Left lung (tissue), 10 donors: ENCODE data around the gene PLXNB3. TPM values are rescaled to one million over a fixed set of nuclear protein-coding genes. Genes with fewer than 3 reads are reported as not detected.

ENCODE experiments used
- ATAC-seq: fragments of 200-7000 bp; cut with Tn5 transposase; one replicate; pipeline ENCODE4 v1.9.1; 2020; ENCODE audit warnings: moderate library complexity
- DNase-seq, 4 donors: peaks; one replicate each; pipeline ENCODE4 v3.0.0-alpha.2; 2013 to 2020
- H3K27ac ChIP-seq, 2 donors: fragments of 200-600 bp; sonication (generic) in 1 of 2; one replicate each; pipeline versions ENCODE4 v1.5.0 to v1.8.0; 2020 to 2021
- H3K27me3 ChIP-seq, 2 donors: fragments of 200-600 bp; sonication (generic) in 1 of 2; one replicate each; pipeline versions ENCODE4 v1.5.0 to v1.8.0; 2020 to 2021
- H3K36me3 ChIP-seq, 2 donors: fragments of 200-600 bp; sonication (generic) in 1 of 2; one replicate each; pipeline versions ENCODE4 v1.5.0 to v1.8.0; 2020 to 2021
- H3K4me1 ChIP-seq, 2 donors: fragments of 200-600 bp; one replicate each; pipeline ENCODE4 v1.8.0; 2021
- H3K4me3 ChIP-seq, 2 donors: fragments of 200-600 bp; sonication (generic) in 1 of 2; one replicate each; pipeline versions ENCODE4 v1.5.0 to v1.8.0; 2020 to 2021; ENCODE audit warnings: mild to moderate bottlenecking in 1 of 2
- H3K9me3 ChIP-seq, 2 donors: fragments of 200-600 bp; sonication (generic) in 1 of 2; one replicate each; pipeline versions ENCODE4 v1.5.0 to v1.8.0; 2020 to 2021
- intact Hi-C, 2 donors: fragments of 100-400 bp; cut with DNase I; formaldehyde crosslinking; loops; one replicate each; pipeline versions ENCODE4 v1.11.2 to v1.14.2; 2022
- polyA plus RNA-seq, 6 donors: library from polyadenylated mRNA; unstranded; fragments of 120-200 nt; gene quantifications; one replicate each; pipeline ENCODE4 v1.2.1, GENCODE V29; 2013; ENCODE audit not compliant: insufficient read length in 6 of 6
- total RNA-seq, 2 donors: library from RNA; stranded (reverse); fragmentation: NEBNext Ultra II Directional; extraction: Animal tissue kit (Norgen Biotek cat#: 25700); gene quantifications; one replicate each; pipeline ENCODE4 v1.2.1, GENCODE V29; 2021
- TF ChIP-seq, protein P1 (sequence below), 2 donors: fragments of 200-600 bp; sonication (generic) in 1 of 2; IDR thresholded peaks; one replicate each; pipeline versions ENCODE4 v1.5.0 to v1.8.0; 2021; ENCODE audit warnings: antibody characterized with exemption in 2 of 2
- donor health status: DM: no; HTN: yes; CAD: no.
- donor health status: DM: no; HTN: no; CAD: no.

PLXNB3 gene
- total and polyA plus RNA-seq, 8 donors = 2.7 to 5.2 (median 3.6) TPM

DNA sequence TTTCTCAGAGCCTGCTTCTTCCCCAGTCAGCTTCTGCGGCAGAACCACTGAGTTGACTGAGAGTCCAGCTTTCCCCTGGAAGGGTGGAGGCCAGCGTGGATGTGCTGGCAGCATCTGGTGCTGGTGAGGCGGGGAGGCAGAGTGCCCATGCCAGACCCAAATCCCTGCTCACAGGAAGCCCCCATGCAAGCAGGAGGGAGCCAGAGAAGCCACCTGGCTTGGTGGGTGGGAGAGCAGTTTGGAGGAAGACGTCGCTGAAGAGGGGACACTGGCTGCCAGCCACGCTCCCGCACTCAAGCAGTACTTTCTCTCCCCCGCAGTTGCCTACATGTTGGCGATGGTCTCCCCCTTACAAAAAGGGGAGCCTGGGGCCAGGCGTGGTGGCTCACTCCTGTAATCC lies 60.3 kb downstream of the PLXNB3 start:
- Histone ChIP-seq H3K4me3 (no peak overlapping the region), H3K4me1 (peaks cover 0 to under 1% of the 10 kb centered on the region in 2 donors), H3K9me3 (no peaks in the 10 kb centered on the region), H3K36me3 (no peaks in the 10 kb centered on the region), H3K27ac (no peak overlapping the region), H3K27me3 (peaks cover 24 to 61% of the 10 kb centered on the region in 2 donors)
- intact Hi-C loops = no loop called here
- TF ChIP-seq, protein P1, sequence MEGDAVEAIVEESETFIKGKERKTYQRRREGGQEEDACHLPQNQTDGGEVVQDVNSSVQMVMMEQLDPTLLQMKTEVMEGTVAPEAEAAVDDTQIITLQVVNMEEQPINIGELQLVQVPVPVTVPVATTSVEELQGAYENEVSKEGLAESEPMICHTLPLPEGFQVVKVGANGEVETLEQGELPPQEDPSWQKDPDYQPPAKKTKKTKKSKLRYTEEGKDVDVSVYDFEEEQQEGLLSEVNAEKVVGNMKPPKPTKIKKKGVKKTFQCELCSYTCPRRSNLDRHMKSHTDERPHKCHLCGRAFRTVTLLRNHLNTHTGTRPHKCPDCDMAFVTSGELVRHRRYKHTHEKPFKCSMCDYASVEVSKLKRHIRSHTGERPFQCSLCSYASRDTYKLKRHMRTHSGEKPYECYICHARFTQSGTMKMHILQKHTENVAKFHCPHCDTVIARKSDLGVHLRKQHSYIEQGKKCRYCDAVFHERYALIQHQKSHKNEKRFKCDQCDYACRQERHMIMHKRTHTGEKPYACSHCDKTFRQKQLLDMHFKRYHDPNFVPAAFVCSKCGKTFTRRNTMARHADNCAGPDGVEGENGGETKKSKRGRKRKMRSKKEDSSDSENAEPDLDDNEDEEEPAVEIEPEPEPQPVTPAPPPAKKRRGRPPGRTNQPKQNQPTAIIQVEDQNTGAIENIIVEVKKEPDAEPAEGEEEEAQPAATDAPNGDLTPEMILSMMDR (IDR thresholded peaks at IDR 0.05) = no peak
- DNase-seq (no peak), ATAC-seq (no peak)

DNA sequence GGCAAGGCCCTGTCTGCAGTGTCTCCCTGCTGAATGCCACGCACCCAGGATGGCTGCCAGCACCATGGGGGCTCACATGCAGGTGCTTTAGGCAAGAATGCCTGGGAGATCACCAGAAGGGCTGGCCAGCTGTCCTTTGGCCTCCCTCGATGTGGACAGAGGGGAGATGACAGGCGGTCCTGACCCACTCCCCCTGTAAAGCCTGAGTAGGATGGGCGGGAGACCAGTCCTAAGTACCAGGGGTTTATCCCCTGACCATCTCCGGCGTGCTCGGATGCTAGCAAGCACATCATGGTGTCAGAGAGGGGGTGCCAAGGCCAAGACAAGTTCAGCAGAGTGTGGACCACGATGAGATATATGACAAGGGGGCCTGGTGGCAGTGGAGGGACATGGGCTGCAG lies 61.0 kb downstream of the PLXNB3 start:
- Histone ChIP-seq H3K9me3 (no peaks in the 10 kb centered on the region), H3K27me3 (peaks cover 24 to 61% of the 10 kb centered on the region in 2 donors), H3K36me3 (no peaks in the 10 kb centered on the region), H3K4me3 (no peak overlapping the region), H3K4me1 (peaks cover 7% of the 10 kb centered on the region in 2 donors), H3K27ac (no peak overlapping the region)
- no peak for DNase-seq
- intact Hi-C loops = no loop called here
- TF ChIP-seq, protein P1 (IDR thresholded peaks at IDR 0.05) = no peak
- ATAC-seq = no peak

Other genes starting within 250 kb of the PLXNB3 start
- not detected for gene ATP2B3, start 246.6 kb upstream of the PLXNB3 start, total RNA-seq
- gene ATP2B3, start 246.6 kb upstream of the PLXNB3 start, polyA plus RNA-seq = under 1 TPM; 0.10 to 0.33 (median 0.19) TPM
- gene CCNQ, start 165.1 kb upstream of the PLXNB3 start, total RNA-seq = 10 to 100 TPM; 17.1 to 18.7 TPM
- 10 to 100 TPM; 10.8 to 15.5 (median 12.5) TPM for gene CCNQ, start 165.1 kb upstream of the PLXNB3 start, polyA plus RNA-seq
- gene DUSP9, start 117.0 kb upstream of the PLXNB3 start, total RNA-seq = under 1 TPM in 1 of 2 donors, not detected in 1; 0.16 TPM
- gene DUSP9, start 117.0 kb upstream of the PLXNB3 start, polyA plus RNA-seq = under 1 TPM; 0.10 to 0.56 (median 0.30) TPM
- 1 to 10 TPM in 1 of 2 donors, not detected in 1; 1.1 TPM for gene PNCK, start 90.4 kb upstream of the PLXNB3 start, total RNA-seq
- 1 to 10 TPM in 1 of 6 donors, under 1 TPM in 5; 0.34 to 1.4 (median 0.56) TPM for gene PNCK, start 90.4 kb upstream of the PLXNB3 start, polyA plus RNA-seq
- 10 to 100 TPM; 10.5 to 11.2 TPM for gene SLC6A8, start 76.3 kb upstream of the PLXNB3 start, total RNA-seq
- gene SLC6A8, start 76.3 kb upstream of the PLXNB3 start, polyA plus RNA-seq = 10 to 100 TPM in 2 of 6 donors, 1 to 10 TPM in 4; 6.8 to 12.1 (median 9.5) TPM
- 100 to 1,000 TPM; 218 to 243 TPM for gene BCAP31, start 39.9 kb upstream of the PLXNB3 start, total RNA-seq
- gene BCAP31, start 39.9 kb upstream of the PLXNB3 start, polyA plus RNA-seq = 100 to 1,000 TPM; 126 to 145 (median 137) TPM
- gene ABCD1, start 39.4 kb upstream of the PLXNB3 start, total RNA-seq = 10 to 100 TPM; 14.2 to 18.5 TPM
- 10 to 100 TPM in 2 of 6 donors, 1 to 10 TPM in 4; 6.5 to 10.6 (median 9.8) TPM for gene ABCD1, start 39.4 kb upstream of the PLXNB3 start, polyA plus RNA-seq
- under 1 TPM; 0.55 to 0.60 TPM for gene SRPK3, start 16.8 kb downstream of the PLXNB3 start, total RNA-seq
- gene SRPK3, start 16.8 kb downstream of the PLXNB3 start, polyA plus RNA-seq = 1 to 10 TPM in 4 of 6 donors, under 1 TPM in 2; 0.70 to 1.7 (median 1.3) TPM
- gene IDH3G, start 30.1 kb downstream of the PLXNB3 start, total RNA-seq = 10 to 100 TPM; 42.4 to 52.9 TPM
- gene IDH3G, start 30.1 kb downstream of the PLXNB3 start, polyA plus RNA-seq = 10 to 100 TPM; 54.2 to 72.3 (median 55.6) TPM
- 100 to 1,000 TPM; 295 to 327 TPM for gene SSR4, start 30.4 kb downstream of the PLXNB3 start, total RNA-seq
- 100 to 1,000 TPM; 153 to 187 (median 173) TPM for gene SSR4, start 30.4 kb downstream of the PLXNB3 start, polyA plus RNA-seq
- gene PDZD4, start 66.3 kb downstream of the PLXNB3 start, total RNA-seq = 1 to 10 TPM; 2.3 to 3.5 TPM
- 10 to 100 TPM in 5 of 6 donors, 1 to 10 TPM in 1; 8.3 to 13.7 (median 10.9) TPM for gene PDZD4, start 66.3 kb downstream of the PLXNB3 start, polyA plus RNA-seq
- under 1 TPM; 0.55 to 0.86 TPM for gene L1CAM, start 121.9 kb downstream of the PLXNB3 start, total RNA-seq
- gene L1CAM, start 121.9 kb downstream of the PLXNB3 start, polyA plus RNA-seq = under 1 TPM; 0.27 to 0.65 (median 0.49) TPM
- gene AVPR2, start 140.4 kb downstream of the PLXNB3 start, total RNA-seq = 1 to 10 TPM in 1 of 2 donors, under 1 TPM in 1; 0.87 to 1.3 TPM
- gene AVPR2, start 140.4 kb downstream of the PLXNB3 start, polyA plus RNA-seq = under 1 TPM; 0.52 to 0.86 (median 0.82) TPM
- gene ARHGAP4, start 162.0 kb downstream of the PLXNB3 start, total RNA-seq = 10 to 100 TPM; 35.6 to 96.2 TPM
- 10 to 100 TPM; 21.9 to 29.4 (median 24.1) TPM for gene ARHGAP4, start 162.0 kb downstream of the PLXNB3 start, polyA plus RNA-seq
- 100 to 1,000 TPM in 1 of 2 donors, 10 to 100 TPM in 1; 87.5 to 105 TPM for gene NAA10, start 170.8 kb downstream of the PLXNB3 start, total RNA-seq
- gene NAA10, start 170.8 kb downstream of the PLXNB3 start, polyA plus RNA-seq = 10 to 100 TPM; 49.0 to 80.7 (median 54.0) TPM
- gene RENBP, start 180.4 kb downstream of the PLXNB3 start, total RNA-seq = 10 to 100 TPM; 44.7 to 62.1 TPM
- gene RENBP, start 180.4 kb downstream of the PLXNB3 start, polyA plus RNA-seq = 1 to 10 TPM; 5.2 to 7.5 (median 6.2) TPM
- gene HCFC1, start 207.6 kb downstream of the PLXNB3 start, total RNA-seq = 10 to 100 TPM; 46.6 to 58.1 TPM
- 10 to 100 TPM; 28.4 to 47.6 (median 41.7) TPM for gene HCFC1, start 207.6 kb downstream of the PLXNB3 start, polyA plus RNA-seq
- 10 to 100 TPM in 1 of 2 donors, 1 to 10 TPM in 1; 8.8 to 13.5 TPM for gene TMEM187, start 208.5 kb downstream of the PLXNB3 start, total RNA-seq
- gene TMEM187, start 208.5 kb downstream of the PLXNB3 start, polyA plus RNA-seq = 1 to 10 TPM; 3.9 to 7.9 (median 5.8) TPM